NCI-H82 treated with DMSO at 0.1 percent for 48 hours (cell line): ENCODE measurements around the gene EMC1.
"Not testable (repeated sequence)": the region's sequence is repeated elsewhere in the genome, so short reads cannot be mapped to it uniquely, and the experiment has no call there.

ENCODE experiments used
- DNase-seq: peaks from one replicate; lab custom pipeline; 2025; ENCODE audit not compliant: unreplicated experiment; lab: John Stamatoyannopoulos, UW

Gene EMC1

GRCh38 chr1:19196331-19196730 lies 55.0 kb downstream of the EMC1 start:
- DNase-seq = no peak

DNA sequence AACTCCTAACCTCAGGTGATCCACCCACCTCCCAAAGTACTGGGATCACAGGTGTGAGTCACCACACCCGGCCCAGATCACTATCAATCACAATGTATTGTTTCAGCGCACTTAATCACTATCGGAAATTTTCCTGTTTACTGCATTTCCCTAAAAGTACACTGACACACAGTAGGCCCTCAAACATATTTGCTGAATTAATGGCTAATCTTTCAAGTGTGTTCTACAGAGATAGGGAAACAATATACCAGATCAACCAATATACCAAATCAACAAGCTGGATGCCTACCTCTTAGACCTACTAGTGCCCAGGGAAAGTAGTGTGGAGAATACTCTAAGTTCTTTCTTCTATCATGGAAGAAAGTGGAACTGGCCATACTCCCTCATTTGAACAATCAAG lies 58.3 kb downstream of the EMC1 start:
- DNase-seq = no peak

DNA sequence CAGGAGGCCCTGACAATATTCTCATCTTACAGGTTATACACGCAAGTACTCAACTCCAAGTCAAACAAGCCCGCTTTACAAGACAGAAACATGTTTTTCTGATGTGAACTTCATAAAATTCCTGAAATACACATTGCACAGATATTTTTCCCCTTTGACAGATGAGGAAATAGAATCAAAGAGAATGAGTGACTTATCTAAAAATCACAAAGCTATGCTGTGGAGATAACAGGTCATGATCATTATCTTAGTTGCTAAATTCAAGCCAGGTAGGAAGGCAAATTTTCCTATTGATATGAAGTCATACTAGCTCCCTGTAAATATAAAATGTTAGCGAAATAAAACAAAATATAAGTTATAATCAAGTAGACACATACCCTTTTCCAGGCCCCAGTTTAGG lies 59.5 kb downstream of the EMC1 start:
- no peak for DNase-seq

DNA sequence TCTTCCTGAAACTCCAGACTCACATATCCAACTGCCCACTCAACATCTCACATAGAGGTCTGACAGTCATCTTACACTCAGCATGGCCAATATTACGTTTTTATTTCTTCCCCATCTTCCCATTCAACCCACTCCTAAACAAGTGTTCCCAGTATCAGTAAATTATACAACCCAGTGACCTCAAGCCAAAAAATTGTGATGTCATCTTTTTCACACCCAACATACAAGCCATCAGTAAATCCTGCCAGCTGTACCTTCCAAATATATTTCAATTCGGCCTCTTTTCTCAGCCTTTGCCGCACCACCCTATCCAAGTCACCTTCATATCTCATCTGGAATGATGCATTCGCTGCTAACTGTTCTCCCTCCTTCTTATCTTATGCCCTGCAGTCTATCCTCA lies 60.9 kb downstream of the EMC1 start:
- no peak for DNase-seq

DNA sequence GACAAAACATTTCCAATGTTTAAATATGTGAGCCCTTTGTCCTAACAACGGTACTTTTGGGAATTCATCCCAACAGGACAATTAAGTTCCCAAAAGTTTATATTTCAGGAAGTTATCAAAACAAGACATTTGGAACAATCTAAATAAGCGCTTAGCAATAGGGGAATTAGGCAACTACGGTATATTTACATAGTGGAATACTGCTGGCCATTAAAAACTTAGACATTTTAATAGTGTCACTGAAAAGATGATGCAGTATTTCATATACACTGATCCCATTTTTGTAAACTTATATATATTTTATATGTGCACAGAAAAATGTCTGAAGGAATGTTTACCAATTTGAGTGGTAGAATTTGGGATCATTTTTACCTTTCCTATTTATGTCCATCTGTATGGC lies 62.1 kb downstream of the EMC1 start:
- no peak for DNase-seq

DNA sequence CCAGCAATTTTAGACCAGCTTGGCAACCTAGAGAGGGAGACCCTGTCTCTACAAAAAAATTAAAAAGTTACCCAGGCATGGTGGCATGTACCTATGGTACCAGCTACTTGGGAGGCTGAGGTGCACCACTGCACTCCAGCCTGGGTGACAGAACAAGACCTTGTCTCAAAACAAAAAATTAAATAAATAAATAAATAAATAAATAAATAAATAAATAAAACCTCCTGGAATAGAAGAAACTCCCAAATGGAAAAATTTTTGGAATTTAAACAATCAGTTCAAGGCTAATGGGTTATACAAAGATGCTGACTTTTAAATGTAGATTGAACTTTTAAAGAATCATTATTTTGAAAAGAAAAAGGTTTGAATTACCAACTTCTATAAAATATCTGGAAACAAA lies 63.5 kb downstream of the EMC1 start:
- DNase-seq = no peak

DNA sequence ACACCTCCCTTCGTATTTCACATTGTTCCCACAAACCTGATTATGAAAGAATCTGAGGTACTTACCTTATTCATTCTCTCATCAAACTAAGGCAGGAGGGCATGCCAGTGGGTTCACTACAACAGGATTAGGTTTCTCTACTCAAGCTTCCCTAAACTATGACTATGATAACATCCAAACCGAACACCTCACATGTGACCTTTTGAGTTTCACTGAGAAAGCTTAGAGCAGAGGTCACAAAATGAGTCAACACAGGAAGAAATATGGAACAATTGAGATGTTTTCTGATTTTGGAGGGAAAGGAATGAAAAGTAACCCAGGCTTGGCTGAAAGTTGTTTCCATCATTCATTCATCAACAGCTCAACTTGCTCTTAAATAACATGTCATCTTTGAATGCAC lies 65.3 kb downstream of the EMC1 start:
- DNase-seq = no peak

- no peak for DNase-seq
These were observed 69.1 kb downstream of the EMC1 start for GRCh38 chr1:19182223-19182622.

- DNase-seq = not testable (repeated sequence)
These were observed 71.1 kb downstream of the EMC1 start for GRCh38 chr1:19180265-19180657.

- DNase-seq = no peak
These were observed 71.6 kb downstream of the EMC1 start for GRCh38 chr1:19179597-19180264.

DNA sequence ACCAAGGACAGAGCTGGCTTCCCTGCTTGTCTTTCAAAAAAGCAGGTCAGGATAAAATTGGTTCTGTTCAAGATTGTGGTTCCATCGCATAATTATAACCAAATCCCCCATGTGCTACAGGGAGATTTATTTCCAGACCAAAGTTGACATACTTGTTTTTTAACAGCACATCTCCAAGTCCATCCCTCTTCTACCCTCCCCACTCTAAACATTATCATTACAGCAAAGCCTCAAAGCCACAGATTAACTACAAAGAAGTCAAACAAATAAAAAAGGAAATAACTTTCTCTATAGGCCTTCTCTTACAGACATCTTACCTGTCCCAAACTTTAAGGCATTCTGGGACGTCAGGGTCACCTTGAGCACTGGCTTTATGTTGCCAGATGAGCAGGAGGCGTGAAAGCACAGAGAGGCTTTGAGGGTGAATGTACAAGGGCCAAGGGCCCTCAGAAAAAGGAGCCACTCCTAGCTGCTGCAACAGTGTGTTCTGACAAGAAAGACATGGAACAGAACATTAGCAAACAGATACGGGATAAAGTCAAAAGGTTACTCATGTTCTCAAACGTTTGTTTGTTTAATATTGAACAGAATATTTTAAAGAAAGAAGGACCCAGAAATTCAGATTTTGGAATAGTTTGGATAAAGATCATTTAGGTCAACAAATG lies 72.5 kb downstream of the EMC1 start:
- DNase-seq = no peak

- DNase-seq = no peak
These were observed 73.5 kb downstream of the EMC1 start for GRCh38 chr1:19177811-19178210.

- DNase-seq = no peak
These were observed 81.7 kb downstream of the EMC1 start for GRCh38 chr1:19169642-19170041.

GRCh38 chr1:19167140-19167539 lies 84.2 kb downstream of the EMC1 start:
- DNase-seq = no peak

DNA sequence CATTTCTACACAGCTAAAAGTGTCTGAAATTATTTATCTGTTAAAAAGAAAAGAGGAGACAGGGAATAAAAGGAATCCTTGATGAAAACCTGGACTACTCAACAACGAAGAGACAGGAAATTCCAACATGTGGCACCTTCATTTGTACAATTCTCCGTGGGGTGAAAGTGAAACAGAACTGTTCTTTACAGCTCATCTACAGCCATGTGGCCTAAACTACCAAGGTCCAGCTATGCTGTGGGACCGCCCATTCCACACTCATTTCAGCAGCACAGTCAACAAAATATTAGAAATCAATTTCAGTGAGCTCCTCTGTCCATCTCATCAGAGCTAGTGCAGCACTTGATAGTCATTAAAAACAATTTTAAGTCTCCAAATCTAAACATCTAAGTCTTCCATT lies 85.3 kb downstream of the EMC1 start:
- DNase-seq = no peak
